Activated CD4-positive, alpha-beta T cell treated with anti-CD3 and anti-CD28 coated beads for 36 hours (primary cell): Measurements from ENCODE around the gene NEK8. TPM values are rescaled to one million over a fixed set of nuclear protein-coding genes. Genes with fewer than 3 reads are reported as not detected.
A peak's percentile ranks its signal among the peaks of the same experiment; 100 is the strongest.
"Not testable (repeated sequence)": the region's sequence is repeated elsewhere in the genome, so short reads cannot be mapped to it uniquely, and the experiment has no call there.

Source experiments
- ATAC-seq: fragments of 200-7000 bp; cut with Tn5 transposase; one replicate; pipeline ENCODE4 v1.10.0; 2021; ENCODE audit warnings: mild to moderate bottlenecking, moderate library complexity
- CTCF ChIA-PET: fragments of 350-600 bp; sonication (Branson Sonifier 250); formaldehyde crosslinking; loops from one replicate; lab custom pipeline; 2021; ENCODE audit warnings: antibody characterized with exemption; lab: Charles Lee
- POLR2A ChIA-PET: fragments of 350-600 bp; sonication (Branson Sonifier 250); formaldehyde crosslinking; loops from one replicate; lab custom pipeline; 2021; ENCODE audit warnings: antibody characterized with exemption, inconsistent platforms; lab: Charles Lee
- DNase-seq: peaks from one replicate; pipeline ENCODE4 v3.0.0-alpha.2; 2020
- H3K27ac Mint-ChIP-seq: one replicate; pipeline ENCODE4 v1.8.0; 2021; ENCODE audit warnings: mixed read lengths
- H3K27me3 Mint-ChIP-seq: one replicate; pipeline ENCODE4 v1.8.0; 2021; ENCODE audit warnings: mixed read lengths
- H3K36me3 Mint-ChIP-seq: one replicate; pipeline ENCODE4 v1.8.0; 2021; ENCODE audit warnings: low read depth, mixed read lengths
- H3K4me1 Mint-ChIP-seq: one replicate; pipeline ENCODE4 v1.8.0; 2021; ENCODE audit warnings: mixed read lengths
- H3K4me3 Mint-ChIP-seq: one replicate; pipeline ENCODE4 v1.8.0; 2021; ENCODE audit warnings: mild to moderate bottlenecking, moderate library complexity, mixed read lengths
- H3K9me3 Mint-ChIP-seq: one replicate; pipeline ENCODE4 v1.8.0; 2021; ENCODE audit warnings: low read depth, mixed read lengths
- intact Hi-C, 2 experiments: fragments of 100-400 bp; cut with DNase I in 1 of 2; cut with micrococcal nuclease in 1 of 2; formaldehyde crosslinking; loops; one replicate each; pipeline versions ENCODE4 v1.14.2 to v1.15.1; 2022 to 2024; cut with DNase I, micrococcal nuclease
- total RNA-seq, 2 experiments: library from RNA; stranded (reverse); gene quantifications; one replicate each; pipeline ENCODE4 v1.2.3, GENCODE V29; 2021

Gene NEK8
- total RNA-seq, 2 experiments from 2014 or later: 3.8 to 4.0 TPM

DNA sequence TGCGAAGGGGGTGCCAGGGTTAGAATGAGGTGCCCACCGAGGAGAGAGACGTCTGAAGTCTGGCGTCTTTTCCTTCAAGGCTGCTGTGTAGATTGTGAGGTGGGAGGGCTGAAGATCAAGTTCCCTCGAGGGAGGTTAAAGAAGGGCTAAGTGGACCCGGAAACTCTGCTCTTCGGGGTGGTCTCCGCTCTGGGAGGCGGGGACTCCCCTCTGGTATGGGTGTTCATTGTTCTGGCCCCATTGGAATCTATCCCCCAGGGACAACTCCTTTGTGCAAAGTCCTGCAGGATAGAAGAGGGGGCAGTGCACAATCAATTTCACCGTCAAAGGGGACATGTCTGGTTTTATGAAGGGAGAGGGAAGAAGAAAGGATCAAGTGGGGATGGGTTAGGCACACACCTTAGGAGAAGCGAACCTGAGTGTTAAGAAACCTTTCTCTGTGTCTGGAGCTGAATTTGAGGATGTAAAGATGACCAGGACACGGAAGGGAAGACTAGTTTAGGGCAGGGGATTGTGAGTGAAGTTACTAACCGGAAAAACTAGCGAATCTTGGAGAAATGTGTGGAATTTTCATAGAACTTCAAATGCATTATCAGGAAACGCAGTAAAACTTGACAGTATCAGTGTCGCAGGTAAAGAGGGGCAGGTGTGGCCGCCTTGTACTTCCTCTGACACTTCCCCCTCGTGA lies 10.1 kb upstream of the NEK8 start:
- ChIA-PET CTCF (interaction anchor here (2.5 kb wide), 1 partner anchor 10 kb away, joined by 22 read pairs; the partner anchor contains the start of gene NEK8), POLR2A (interaction anchor here (1.5 kb wide), 1 partner anchor 233 kb away, joined by 19 read pairs; the partner anchor contains the start of gene PHF12)
- intact Hi-C loops: loop anchor here (1.0 kb wide), 6 partner anchors 7 to 383 kb away; partner anchors contain the start of genes PROCA1 (in 2 of the 2), BLTP2 (in 1 of the 2), DHRS13 (in 1 of the 2) and IFT20 (in 1 of the 2)
- DNase-seq (no peak), ATAC-seq (no peak)
- Mint-ChIP-seq H3K4me3 (peak overlapping the region; percentile 99), H3K27me3 (peaks cover 17% of the 10 kb centered on the region), H3K4me1 (peaks cover 34% of the 10 kb centered on the region), H3K36me3 (peaks cover 36% of the 10 kb centered on the region), H3K27ac (peak overlapping the region; percentile 70), H3K9me3 (no peaks in the 10 kb centered on the region)

DNA sequence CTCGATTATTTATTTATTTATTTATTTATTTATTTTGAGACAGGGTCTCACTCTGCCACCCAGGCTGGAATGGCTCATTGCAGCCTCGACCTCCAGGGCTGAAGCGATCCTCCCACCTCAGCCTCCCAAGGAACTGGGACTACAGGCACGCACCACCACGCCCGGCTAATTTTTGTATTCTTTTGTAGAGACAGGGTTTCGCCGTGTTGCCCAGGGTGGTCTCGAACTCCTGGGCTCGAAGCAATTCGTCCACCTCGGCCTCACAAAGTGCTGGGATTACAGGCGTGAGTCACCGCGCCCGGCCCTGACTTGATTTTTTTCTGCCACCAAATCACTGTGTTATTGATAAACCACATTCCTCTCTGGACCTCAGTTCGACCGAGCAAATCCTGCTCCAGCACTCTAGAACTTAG lies 9.6 kb upstream of the NEK8 start:
- intact Hi-C loops: loop anchor here (1.0 kb wide), 6 partner anchors 8 to 384 kb away; partner anchors contain the start of genes PROCA1 (in 2 of the 2), BLTP2 (in 1 of the 2), DHRS13 (in 1 of the 2) and IFT20 (in 1 of the 2)
- DNase-seq: no peak
- Mint-ChIP-seq H3K4me3 (peak overlapping the region; percentile 99), H3K36me3 (peaks cover 42% of the 10 kb centered on the region), H3K9me3 (no peaks in the 10 kb centered on the region), H3K27me3 (peaks cover 15% of the 10 kb centered on the region), H3K27ac (peak overlapping the region; percentile 99), H3K4me1 (peaks cover 40% of the 10 kb centered on the region)
- ChIA-PET POLR2A (interaction anchor here (0.6 to 3.3 kb wide), 17 partner anchors 8 to 573 kb away, joined by 3 to 35 read pairs (median 5); partner anchors contain the start of genes BLTP2, IFT20, NEK8 and PHF12), CTCF (interaction anchor here (0.8 to 2.5 kb wide), 14 partner anchors 8 to 245 kb away, joined by 3 to 23 read pairs (median 6); partner anchors contain the start of genes ALDOC, FAM222B, NEK8 and PHF12)
- ATAC-seq: peak; percentile 0

DNA sequence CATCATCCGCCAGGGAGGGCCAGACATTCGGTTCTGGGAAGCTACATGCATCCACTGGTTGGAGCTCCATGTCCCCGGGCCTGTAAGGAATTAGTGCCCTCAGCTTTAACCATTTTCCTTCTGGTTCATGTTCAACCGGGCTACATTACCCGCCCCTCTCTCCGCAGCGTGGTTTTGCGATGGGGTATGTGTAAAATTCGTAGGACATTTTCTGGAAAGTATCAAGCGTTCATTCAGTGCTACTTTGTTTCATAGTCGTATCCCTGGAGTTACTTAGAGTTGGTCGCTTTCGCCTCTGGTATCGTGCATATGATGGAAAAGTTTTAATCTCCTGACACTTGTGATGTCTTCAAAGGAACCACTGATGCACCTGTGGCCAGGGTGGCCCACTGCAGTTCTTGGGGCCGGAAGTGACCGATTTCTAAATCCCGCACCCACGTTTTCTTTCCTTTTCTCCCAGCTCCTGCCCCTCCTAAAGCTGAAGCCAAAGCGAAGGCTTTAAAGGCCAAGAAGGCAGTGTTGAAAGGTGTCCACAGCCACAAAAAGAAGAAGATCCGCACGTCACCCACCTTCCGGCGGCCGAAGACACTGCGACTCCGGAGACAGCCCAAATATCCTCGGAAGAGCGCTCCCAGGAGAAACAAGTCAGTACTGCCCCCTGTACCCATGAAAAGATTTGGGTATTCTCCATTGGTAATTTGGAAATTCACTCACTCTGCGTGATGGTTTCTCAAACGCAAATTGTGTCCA lies 8.2 kb upstream of the NEK8 start:
- Mint-ChIP-seq H3K27ac (peak overlapping the region; percentile 99), H3K9me3 (no peaks in the 10 kb centered on the region), H3K4me1 (peaks cover 53% of the 10 kb centered on the region), H3K4me3 (peak overlapping the region; percentile 99), H3K36me3 (peaks cover 56% of the 10 kb centered on the region), H3K27me3 (peaks cover 9% of the 10 kb centered on the region)
- intact Hi-C loops: loop anchor here (1.0 to 10.0 kb wide), 3 partner anchors 8 to 894 kb away; partner anchors contain the start of gene NEK8 (in 1 of the 2)
- ATAC-seq: no peak
- peak; percentile 61 for DNase-seq
- POLR2A ChIA-PET: interaction anchor here (0.5 to 3.3 kb wide), 11 partner anchors 8 to 231 kb away, joined by 3 to 35 read pairs (median 8); partner anchors contain the start of genes BLTP2, NEK8, PHF12 and PROCA1
- CTCF ChIA-PET: interaction anchor here (0.6 to 2.5 kb wide), 11 partner anchors 8 to 233 kb away, joined by 3 to 23 read pairs (median 6); partner anchors contain the start of genes ALDOC, NEK8, PHF12 and PIGS

DNA sequence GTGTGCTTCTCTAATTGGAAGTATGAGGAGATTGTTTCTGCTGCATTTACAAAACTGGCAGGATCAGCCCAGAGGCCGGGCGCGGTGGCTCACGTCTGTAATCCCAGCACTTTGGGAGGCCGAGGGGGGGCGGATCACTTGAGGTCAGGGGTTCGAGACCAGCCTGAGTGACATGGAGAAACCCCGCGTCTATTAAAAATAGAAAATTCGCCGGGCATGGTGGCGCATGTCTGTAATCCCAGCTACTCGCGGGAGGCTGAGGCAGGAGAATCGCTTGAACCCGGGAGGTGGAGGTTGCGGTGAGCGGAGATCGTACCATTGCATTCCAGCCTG lies 7.6 kb upstream of the NEK8 start:
- CTCF ChIA-PET: interaction anchor here (0.7 to 1.3 kb wide), 2 partner anchors 90 to 271 kb away, joined by 3 read pairs; no protein-coding TSS in a partner anchor
- not testable (repeated sequence) for H3K9me3 Mint-ChIP-seq, ATAC-seq, H3K27me3 Mint-ChIP-seq
- H3K4me1 Mint-ChIP-seq: peaks cover 53% of the 10 kb centered on the region
- H3K36me3 Mint-ChIP-seq: peaks cover 60% of the 10 kb centered on the region
- POLR2A ChIA-PET: interaction anchor here (2.0 to 3.3 kb wide), 3 partner anchors 7 to 228 kb away, joined by 13 to 35 read pairs (median 31); partner anchors contain the start of genes NEK8 and PROCA1
- DNase-seq: peak; percentile 30
- peak overlapping the region; percentile 99 for H3K4me3 Mint-ChIP-seq
- H3K27ac Mint-ChIP-seq: peak overlapping the region; percentile 99
- intact Hi-C loops: loop anchor here (1.0 to 10.0 kb wide), 3 partner anchors 7 to 894 kb away; partner anchors contain the start of gene NEK8 (in 1 of the 2)

DNA sequence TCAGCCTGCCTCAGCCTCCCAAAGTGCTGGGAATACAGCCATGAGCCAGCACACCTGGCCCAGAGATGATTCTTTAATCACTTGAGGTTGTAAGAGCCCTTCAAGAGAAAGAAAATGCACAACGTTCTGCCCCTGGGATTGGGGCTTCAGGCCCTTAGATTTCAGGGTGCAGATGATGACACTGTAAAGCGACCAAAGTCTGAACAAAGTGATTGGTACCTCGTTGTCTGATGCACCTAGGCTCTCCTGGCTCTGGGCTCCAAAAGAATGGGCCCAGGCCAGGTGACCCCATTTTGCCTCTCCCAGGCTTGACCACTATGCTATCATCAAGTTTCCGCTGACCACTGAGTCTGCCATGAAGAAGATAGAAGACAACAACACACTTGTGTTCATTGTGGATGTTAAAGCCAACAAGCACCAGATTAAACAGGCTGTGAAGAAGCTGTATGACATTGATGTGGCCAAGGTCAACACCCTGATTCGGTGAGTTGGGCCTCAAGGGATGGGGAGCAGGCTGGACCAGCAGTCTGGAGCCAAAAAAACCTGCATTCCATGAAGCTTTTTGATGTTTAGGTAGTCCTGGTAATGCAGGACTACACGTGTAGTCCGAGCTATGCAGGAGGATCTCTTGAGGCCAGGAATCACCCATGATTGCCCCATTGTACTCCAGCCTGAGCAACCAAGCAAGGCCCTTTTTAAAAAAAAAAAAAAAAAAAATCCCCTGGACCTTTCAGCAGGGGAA lies 6.0 kb upstream of the NEK8 start:
- Mint-ChIP-seq H3K27ac (peak overlapping the region; percentile 99), H3K36me3 (peaks cover 60% of the 10 kb centered on the region), H3K27me3 (peaks cover 3% of the 10 kb centered on the region), H3K4me3 (peak overlapping the region; percentile 99), H3K9me3 (no peaks in the 10 kb centered on the region), H3K4me1 (peaks cover 58% of the 10 kb centered on the region)
- DNase-seq (no peak), ATAC-seq (no peak)
- POLR2A ChIA-PET: interaction anchor here (0.7 kb wide), 2 partner anchors 204 to 387 kb away, joined by 4 to 11 read pairs; no protein-coding TSS in a partner anchor
- CTCF ChIA-PET: interaction anchor here (0.7 to 1.4 kb wide), 5 partner anchors 28 to 425 kb away, joined by 3 to 5 read pairs (median 3); no protein-coding TSS in a partner anchor
- intact Hi-C loops: loop anchor here (10.0 kb wide), 2 partner anchors 392 to 892 kb away; no protein-coding TSS in a partner anchor

DNA sequence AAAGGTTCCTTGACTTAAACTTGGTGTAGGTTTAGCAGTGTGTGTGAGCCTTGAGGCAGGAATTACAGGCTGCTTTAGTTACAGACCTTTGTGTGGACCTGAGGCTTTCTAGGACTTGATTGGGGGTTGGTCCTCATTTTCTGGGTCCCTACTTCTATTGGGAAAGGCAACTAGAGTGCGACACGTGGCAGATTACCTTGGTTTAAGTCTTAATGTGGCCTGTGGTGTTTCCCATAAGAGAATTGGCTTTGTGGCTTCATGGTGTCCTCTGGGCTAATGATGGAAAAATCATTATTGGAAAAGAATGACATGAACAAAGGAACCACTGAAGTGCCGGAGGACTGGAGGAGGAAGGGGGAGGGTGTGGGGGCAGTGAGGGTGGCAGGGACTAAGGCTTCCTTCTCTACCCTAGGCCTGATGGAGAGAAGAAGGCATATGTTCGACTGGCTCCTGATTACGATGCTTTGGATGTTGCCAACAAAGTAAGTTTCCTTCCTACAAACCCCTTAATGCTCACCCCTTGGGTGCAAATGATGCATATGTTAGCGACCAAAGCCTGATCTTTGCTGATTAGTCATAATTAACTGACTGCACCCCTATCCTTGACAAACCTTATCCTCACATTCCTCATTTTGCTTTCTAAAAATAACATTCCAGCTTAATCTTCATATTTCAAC lies 5.3 kb upstream of the NEK8 start:
- Mint-ChIP-seq H3K4me1 (peaks cover 57% of the 10 kb centered on the region), H3K9me3 (no peaks in the 10 kb centered on the region), H3K36me3 (peaks cover 60% of the 10 kb centered on the region), H3K27ac (peak overlapping the region; percentile 90), H3K4me3 (peak overlapping the region; percentile 99), H3K27me3 (peaks cover under 1% of the 10 kb centered on the region)
- intact Hi-C loops: loop anchor here (10.0 kb wide), 2 partner anchors 392 to 892 kb away; no protein-coding TSS in a partner anchor
- CTCF ChIA-PET: interaction anchor here (1.4 to 8.9 kb wide), 2 partner anchors 24 to 88 kb away, joined by 3 to 294 read pairs; partner anchors contain the start of gene TRAF4
- DNase-seq (no peak), ATAC-seq (no peak)
- POLR2A ChIA-PET: interaction anchor here (0.7 to 6.3 kb wide), 3 partner anchors 24 to 203 kb away, joined by 4 to 111 read pairs (median 11); partner anchors contain the start of genes FAM222B and TRAF4

DNA sequence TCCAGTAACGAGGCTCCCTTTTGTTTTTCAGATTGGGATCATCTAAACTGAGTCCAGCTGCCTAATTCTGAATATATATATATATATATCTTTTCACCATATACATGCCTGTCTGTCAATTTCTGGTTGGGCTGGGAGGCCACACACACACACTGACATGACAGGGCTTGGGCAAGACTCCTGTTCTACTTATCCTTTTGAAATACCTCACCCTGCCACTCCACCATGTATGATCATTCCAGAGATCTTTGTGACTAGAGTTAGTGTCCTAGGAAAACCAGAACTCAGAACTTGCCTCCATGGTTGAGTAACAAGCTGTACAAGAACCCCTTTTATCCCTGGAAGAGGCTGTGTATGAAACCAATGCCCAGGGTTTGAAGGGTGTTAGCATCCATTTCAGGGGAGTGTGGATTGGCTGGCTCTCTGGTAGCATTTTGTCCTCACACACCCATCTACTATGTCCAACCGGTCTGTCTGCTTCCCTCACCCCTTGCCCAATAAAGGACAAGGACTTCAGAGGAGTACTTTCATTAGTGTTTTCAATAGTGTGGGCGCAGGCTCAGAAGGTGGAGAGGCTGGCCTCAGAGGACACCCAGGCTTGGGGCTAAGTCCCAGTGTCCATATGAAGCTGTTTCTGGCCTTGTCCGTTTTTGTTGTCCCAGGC lies 4.6 kb upstream of the NEK8 start:
- not testable (repeated sequence) for H3K27me3 Mint-ChIP-seq, DNase-seq, ATAC-seq, H3K9me3 Mint-ChIP-seq
- CTCF ChIA-PET: interaction anchor here (1.4 to 8.9 kb wide), 3 partner anchors 24 to 228 kb away, joined by 3 to 294 read pairs (median 94); partner anchors contain the start of genes PHF12 and TRAF4
- peak overlapping the region; percentile 99 for H3K4me3 Mint-ChIP-seq
- H3K4me1 Mint-ChIP-seq: peaks cover 55% of the 10 kb centered on the region
- intact Hi-C loops: loop anchor here (10.0 kb wide), 2 partner anchors 391 to 891 kb away; no protein-coding TSS in a partner anchor
- peak overlapping the region; percentile 90 for H3K27ac Mint-ChIP-seq
- POLR2A ChIA-PET: interaction anchor here (1.0 to 6.3 kb wide), 2 partner anchors 23 to 118 kb away, joined by 4 to 111 read pairs; partner anchors contain the start of genes FAM222B and TRAF4
- peaks cover 60% of the 10 kb centered on the region for H3K36me3 Mint-ChIP-seq

DNA sequence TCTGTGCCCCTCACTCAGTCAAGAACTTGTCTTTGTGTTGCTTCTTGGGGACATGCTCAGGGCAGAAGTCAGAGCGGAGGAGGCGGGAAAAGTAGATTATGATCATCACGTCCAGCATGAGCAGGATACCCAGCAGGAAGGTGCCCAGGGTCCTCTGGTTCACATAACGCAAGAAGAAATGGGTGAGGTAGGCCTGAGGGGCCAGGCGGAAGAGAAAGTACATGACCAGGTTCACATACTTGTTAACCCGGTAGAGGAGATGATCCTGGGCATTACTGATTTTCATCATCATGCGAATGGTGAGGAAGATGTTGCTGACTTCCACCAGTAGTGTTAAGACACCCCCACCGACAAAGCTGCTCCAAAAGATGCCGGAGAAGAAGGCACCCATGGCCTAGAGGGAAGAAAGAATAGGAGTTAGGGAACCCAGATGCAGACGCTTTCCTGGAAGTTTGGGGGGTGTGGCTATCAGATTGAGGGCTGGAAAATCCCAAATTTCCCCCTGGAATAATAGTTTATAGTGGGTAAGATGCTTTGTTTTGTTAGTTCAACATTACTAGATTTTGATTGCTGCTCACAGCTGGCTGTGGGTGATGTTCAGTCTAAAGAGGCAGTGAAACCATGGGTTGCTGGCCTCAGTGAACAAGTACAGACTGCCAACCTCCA lies 4.0 kb upstream of the NEK8 start:
- ATAC-seq (no peak), DNase-seq (peak; percentile 20)
- no peaks in the 10 kb centered on the region for H3K27me3 Mint-ChIP-seq
- H3K9me3 Mint-ChIP-seq: no peaks in the 10 kb centered on the region
- peaks cover 56% of the 10 kb centered on the region for H3K4me1 Mint-ChIP-seq
- ChIA-PET CTCF (interaction anchor here (0.5 to 8.9 kb wide), 6 partner anchors 9 to 233 kb away, joined by 3 to 294 read pairs (median 4); partner anchors contain the start of genes PHF12 and TRAF4), POLR2A (interaction anchor here (0.6 to 6.3 kb wide), 7 partner anchors 8 to 169 kb away, joined by 3 to 111 read pairs (median 4); partner anchors contain the start of genes FAM222B and TRAF4)
- peak overlapping the region; percentile 99 for H3K4me3 Mint-ChIP-seq
- peaks cover 60% of the 10 kb centered on the region for H3K36me3 Mint-ChIP-seq
- peak overlapping the region; percentile 90 for H3K27ac Mint-ChIP-seq
- intact Hi-C loops: loop anchor here (5.0 to 10.0 kb wide), 6 partner anchors 38 to 890 kb away; partner anchors contain the start of genes ABHD15 (in 1 of the 2), NUFIP2 (in 1 of the 2) and TP53I13 (in 1 of the 2)
